NCI-H446 treated with DMSO at 0.1 percent for 48 hours (cell line): Measurements from ENCODE around the gene HRG.
"Not testable (repeated sequence)": the region's sequence is repeated elsewhere in the genome, so short reads cannot be mapped to it uniquely, and the experiment has no call there.

ENCODE experiments used
- DNase-seq: peaks from one replicate; lab custom pipeline; 2025; lab: John Stamatoyannopoulos, UW

Gene HRG

DNA sequence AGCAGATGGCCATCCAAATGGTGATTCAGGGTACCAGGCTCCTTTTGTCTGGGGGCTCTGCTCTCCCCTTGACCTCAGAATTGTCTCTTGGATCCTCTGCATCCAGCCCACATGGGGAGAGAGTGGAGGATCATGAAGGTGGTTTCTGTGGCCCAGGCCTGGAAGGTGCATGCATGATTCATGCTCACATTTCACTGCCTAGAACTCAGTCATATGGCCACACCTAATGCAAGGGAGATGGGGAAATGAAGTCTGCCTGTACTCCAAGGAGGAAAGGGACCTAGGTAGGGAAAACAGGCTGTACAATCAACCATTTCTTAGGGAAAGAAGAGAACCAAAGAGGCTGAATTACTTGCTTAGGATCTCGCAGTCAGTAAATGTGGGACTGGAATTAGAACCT is 15.1 kb downstream of the HRG start:
- no peak for DNase-seq

DNA sequence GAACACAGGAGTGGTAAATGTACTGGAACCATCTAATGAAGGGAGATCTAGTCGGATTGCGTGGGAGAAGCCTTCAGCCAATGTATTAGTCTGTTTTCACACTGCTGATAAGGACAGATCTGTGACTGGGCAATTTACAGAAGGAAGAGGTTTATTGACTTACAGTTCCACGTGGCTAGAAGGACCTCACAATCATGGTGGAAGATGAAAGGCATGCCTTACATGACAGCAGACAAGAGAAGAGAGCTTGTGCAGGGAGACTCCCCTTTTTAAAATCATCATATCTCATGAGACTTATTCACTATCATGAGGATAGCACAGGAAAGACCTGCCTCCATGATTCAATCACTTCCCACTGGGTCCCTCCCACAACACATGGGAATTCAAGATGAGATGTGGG is 17.0 kb downstream of the HRG start:
- no peak for DNase-seq

DNA sequence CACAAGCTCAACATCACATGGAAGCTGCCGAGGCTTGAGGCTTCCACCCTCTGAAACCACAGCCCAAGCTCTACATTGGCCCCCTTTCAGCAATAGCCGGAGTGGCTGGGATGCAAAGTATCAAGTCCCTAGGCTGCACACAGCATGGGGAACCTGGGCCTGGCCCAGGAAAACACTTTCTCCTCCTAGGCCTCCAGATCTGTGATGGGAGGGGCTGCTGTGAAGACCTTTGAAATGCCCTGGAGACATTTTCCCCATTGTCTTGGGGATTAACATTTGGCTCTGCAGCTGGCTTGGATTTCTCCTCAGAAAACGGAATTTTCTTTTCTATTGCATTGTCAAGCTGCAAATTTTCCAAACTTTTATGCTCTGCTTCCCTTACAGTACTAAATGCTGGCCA is 18.2 kb downstream of the HRG start:
- no peak for DNase-seq

DNA sequence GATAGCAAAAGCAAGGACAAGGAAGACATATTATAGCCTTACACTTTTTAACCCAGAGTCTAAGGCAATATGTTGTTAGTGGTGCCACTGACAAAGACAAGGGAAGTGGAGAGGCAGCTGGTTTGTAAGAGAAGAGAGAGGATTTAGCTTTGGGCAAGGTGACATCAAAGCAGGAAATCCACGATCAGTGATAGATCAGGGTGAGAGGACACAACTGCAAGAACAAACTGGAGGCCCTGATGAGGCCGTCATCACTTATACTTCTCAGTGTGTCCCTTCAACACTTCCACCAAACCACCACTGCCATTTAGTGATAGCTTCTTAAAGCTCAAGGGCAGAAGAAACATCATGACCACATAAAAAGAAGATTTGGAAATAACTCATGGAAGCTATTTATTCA is 20.7 kb downstream of the HRG start:
- DNase-seq = not testable (repeated sequence)

DNA sequence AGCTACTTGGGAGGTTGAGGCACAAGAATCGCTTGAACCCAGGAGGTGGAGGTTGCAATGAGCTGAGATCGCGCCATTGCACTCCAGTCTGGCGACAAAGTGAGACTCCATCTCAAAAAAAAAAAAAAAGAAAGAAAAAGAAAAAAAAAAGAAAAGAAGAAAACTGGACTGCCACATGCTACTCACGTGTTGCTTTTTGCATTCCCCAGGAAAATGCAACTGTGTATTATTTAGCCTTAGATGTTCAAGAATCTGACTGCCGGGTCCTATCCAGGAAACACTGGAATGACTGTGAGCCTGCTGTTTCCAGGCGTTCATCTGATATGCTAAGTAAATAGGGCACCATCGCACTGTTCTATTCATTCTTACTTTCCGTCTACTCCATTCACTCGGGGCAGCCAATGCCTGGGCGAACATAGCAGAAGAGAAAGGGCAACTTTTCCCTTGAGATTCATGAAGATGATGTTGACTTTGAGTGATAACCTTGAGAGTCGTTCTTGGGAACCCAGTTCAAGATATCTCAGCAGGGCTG is 21.4 kb downstream of the HRG start:
- no peak for DNase-seq

DNA sequence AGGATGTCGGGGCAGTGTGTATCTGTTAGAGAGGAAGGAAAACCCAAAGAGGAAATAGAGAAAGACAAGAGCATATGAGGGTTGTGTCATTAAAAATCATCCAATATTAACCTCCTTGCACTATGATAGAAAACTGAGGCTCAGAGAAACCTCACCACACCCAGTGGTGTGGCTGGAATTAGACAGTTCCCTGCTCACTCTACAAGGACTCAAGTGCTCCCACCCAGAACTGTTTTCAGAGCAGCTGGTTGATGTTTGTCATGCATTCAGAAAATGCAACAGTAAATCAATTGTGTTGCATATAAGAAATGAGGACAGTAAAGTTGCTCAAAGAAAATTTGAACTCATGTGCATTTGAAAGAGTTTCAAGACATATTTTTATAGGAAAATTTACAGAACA is 24.5 kb downstream of the HRG start:
- DNase-seq = not testable (repeated sequence)

DNA sequence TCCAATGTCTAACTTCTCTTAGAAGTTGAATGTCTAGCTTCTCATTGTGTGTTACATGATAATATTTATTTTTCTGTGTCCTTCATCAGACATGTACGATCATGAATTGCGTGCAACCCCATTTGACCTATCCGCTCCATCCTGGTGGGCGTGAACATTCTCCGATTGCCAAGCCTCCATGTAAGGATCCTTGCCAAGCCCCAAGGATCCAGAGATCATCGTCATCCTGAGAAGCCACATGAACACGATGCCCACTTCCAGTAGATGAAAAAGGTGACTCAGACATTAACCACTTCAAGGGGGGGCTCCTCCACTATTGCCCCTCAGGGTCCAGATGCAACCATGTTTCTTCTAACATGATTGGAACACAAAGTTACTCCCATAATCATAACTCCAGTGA is 25.9 kb downstream of the HRG start:
- DNase-seq = no peak

DNA sequence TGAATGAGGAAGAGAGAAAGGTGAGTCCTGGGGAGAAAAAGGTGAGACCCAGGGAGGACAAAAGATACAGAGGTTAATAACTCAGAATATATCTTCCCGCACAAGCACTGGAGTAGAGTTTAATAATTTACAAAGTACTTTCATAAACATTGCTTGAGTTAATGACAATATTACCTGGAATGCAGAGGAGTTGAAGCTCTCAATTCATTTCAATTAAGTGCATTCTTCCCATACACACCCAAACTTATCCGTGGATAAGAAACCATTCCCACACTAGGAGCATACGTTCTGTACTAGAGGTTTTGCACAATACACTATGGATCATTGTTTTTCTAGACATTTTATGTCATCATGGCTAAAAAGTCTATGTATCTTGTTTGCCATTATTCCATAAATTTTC is 28.0 kb downstream of the HRG start:
- DNase-seq = no peak

DNA sequence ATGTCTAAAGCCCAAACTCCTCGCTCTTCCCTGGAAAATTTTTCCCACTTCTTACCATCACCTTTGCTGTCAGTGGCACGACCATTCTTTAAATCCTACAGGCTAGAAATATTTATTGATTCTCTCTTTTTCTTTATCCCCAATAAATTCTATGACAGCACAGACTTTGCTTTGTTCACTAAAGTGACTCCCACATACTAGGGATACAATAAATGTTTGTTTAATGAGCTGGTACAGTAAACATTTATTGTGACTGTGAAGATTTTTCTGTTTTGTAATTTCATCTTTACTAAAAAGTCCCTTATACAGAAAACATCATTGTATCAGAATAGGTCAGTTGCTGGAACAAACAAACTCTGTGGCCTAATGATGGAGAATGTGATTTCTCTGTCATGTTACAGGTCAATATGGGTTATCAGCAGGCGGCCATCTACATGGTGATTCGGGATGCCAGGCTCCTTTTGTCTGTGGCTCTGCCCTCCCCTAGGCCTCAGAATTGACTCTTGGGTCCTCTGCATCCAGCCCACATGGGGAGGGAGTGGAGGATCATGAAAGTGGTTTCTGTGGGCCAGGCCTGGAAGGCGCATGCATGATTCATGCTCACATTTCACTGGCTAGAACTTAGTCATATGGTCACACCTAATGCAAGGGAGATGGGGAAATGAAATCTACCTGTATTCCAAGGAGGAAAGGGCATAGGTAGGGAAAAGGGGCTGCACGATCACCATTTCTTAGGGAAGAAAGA is 28.6 kb downstream of the HRG start:
- DNase-seq = no peak

DNA sequence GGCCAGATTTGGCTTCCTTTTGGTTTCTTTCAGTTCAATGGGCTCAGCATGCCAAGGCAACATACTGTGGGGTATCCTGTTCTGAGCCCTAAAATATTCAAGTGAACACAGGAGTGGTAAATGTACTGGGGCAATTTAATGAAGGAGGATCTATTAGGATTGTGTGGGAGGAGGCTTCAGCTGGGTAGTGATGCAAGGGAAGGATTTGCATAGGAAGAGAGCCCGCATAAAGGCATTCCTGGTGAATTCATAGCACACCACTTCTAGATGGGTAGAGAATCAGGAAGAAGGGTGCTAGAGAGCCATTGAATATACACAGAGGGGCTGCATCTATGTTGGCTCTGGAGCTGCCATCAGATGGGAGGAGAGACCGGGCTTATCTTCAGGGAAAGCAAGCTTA is 30.7 kb downstream of the HRG start:
- DNase-seq = no peak

DNA sequence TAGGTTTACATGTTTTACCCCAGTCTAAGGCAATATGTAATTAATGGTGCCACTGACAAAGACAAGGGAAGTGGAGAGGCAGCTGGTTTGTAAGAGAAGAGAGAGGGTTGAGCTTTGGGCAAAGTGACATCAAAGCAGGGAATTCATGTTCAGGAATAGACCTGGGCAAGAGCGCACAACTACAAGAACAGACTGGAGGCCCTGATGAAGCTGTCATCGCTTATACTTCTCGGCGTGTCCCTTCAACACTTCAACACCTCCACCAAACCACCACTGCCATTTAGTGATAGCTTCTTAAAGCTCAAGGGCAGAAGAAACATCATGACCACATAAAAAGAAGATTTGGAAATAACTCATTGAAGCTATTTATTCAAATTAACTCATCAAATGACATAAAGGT is 31.7 kb downstream of the HRG start:
- no peak for DNase-seq

DNA sequence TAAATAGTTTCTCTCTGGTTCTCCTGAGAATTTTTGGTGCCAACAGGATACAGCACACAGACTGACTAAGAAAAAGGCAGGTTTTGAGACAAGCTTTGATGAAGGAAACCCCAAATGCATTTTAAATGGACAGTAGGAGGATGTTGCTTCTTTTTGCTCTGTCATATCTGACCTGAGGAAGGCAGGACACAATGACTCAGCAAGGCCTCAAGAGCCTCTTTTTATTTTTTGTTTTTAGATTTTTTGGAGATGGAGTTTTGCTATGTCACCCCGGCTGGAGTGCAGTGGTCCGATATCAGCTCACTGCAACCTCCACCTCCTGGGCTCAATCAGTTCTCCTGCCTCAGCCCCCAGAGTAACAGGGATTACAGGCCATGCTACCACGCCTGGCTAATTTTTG is 34.5 kb downstream of the HRG start:
- no peak for DNase-seq

DNA sequence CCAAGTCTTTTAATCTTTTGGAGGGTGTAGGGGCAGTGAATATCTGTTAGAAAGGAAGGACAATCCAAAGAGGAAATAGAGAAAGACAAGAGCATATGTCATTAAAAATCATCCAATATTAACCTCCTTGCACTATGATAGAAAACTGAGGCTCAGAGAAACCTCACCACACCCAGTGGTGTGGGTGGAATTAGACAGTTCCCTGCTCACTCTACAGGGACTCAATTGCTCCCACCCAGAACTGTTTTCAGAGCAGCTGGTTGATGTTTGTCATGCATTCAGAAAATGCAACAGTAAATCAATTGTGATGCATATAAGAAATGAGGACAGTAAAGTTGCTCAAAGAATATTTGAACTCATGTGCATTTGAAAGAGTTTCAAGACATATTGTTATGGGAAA is 36.6 kb downstream of the HRG start:
- not testable (repeated sequence) for DNase-seq

DNA sequence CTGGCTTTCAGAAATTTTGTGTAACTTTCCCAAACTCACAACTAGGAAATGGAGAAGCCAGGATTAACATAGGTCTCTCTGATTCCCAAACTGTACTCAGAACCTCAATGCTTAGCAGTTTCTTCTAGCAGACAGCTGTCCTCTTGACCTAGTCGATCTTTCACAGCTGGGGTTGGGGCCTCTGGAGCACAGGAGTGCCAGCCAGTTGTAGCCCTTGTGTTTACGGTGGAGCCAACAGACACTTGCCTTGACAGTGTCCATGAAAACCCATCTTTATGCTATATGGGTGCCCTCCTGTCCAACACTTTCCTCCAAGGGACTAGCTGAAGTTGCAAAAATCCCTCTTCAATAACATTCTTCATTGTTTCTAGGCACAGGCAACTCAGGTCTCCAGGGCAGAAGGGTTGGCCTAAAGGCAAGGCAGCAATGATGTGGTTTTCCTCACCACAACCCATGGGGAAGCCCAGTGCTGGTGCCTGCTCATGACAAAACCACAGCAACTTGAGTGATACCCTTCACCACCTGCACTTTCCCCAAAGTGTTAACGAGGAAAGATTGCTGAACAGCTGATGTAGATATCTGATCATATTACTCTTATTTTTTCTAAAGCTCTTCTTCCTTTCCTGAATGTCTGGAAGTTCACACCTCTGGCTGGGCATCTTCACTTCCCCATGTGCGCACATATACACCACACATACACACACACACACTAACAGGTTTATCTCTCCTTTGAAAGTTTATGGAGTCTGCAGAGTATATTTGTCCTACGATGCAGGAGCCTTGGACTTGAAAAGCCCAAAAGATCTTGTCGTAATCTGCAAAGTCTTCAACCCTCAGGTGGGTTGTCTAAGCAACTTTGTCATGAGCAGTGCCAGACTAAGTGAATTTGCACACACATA is 40.3 kb downstream of the HRG start:
- DNase-seq = no peak

DNA sequence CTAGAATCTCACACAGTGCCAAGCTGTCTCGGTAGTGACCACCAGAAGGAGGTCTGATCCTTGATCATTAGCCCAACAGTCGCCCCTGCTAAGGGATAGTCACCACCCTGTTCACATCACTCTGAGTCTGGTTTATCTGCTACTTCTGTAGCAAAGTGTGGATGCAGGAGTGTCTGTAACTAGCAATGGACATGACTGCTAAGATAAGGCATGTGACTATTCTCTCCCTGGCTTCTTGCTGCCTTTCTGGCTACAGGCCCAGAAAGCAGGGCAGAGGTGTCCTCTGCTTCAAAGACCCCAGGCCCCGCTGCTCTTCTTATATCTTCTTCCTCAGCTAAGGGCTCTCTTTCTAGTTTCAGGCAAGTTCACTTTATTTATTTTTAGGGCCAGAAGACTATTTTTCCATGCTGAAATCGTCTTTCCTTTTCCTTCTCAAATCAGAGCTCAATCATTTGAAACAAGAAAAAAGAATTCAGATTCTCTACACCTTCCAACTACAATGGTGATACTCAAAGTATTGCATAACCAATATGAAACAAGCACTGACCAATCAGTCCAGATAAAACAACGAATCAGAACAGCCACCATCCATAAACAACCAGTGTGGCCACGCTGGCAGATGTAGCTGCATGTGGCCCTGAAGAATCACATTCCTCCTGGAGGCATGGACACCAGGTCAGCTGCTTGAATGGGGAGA is 43.3 kb downstream of the HRG start:
- no peak for DNase-seq

DNA sequence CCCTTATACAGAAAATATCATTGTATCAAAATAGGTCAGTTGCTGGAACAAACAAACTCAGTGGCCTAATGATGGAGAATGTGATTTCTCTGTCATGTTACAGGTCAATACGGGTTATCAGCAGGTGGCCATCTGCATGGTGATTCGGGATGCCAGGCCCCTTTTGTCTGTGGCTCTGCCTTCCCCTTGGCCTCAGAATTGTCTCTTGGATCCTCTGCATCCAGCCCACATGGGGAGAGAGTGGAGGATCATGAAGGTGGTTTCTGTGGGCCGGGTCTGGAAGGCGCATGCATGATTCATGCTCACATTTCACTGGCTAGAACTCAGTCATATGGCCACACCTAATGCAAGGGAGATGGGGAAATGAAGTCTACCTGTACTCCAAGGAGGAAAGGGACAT is 44.9 kb downstream of the HRG start:
- DNase-seq = not testable (repeated sequence)

DNA sequence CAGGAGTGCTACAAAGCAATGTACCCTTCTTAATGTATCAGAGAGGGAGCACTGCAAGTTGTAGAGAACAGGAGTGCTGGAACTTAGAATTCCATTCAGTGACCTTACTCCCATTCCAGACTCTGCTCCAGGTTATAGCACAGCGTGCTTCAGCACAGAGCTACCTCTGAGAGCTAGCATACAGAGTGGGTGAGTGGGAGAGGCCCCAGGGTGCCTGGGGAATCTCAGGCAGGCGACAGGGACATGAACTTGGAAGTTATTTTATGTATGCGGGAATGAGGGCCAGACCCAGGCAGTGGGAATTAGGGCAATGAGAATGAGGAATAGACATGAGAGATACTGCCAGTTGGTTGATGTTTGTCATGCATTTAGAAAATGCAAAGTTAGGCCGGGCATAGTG is 47.7 kb downstream of the HRG start:
- DNase-seq = no peak

DNA sequence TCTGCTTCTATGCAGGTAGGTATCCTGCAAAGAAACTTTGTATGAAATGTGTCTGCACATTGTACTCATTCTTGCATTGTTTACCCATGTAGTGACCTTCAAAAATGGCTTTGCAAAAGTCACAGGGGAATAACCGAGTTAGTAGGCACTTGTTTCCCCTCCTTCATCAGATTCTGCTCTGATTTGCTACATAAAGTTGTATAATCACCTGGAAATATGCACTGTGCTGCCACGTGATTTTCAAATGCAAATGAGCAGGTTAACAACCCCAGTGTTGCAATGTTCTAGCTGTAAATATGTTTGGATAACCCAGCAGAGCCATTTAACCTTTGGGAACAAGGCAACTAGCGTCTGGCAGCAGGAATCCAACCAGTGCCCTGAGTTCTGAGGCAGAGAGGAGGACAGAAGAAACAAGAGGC is 51.2 kb downstream of the HRG start, which contains the start of gene KNG1:
TSS of gene KNG1 (plus strand) at position 321 of the 419 bp plus-strand sequence. CDS start 184 bp downstream, outside the sequence.
- DNase-seq = no peak

DNA sequence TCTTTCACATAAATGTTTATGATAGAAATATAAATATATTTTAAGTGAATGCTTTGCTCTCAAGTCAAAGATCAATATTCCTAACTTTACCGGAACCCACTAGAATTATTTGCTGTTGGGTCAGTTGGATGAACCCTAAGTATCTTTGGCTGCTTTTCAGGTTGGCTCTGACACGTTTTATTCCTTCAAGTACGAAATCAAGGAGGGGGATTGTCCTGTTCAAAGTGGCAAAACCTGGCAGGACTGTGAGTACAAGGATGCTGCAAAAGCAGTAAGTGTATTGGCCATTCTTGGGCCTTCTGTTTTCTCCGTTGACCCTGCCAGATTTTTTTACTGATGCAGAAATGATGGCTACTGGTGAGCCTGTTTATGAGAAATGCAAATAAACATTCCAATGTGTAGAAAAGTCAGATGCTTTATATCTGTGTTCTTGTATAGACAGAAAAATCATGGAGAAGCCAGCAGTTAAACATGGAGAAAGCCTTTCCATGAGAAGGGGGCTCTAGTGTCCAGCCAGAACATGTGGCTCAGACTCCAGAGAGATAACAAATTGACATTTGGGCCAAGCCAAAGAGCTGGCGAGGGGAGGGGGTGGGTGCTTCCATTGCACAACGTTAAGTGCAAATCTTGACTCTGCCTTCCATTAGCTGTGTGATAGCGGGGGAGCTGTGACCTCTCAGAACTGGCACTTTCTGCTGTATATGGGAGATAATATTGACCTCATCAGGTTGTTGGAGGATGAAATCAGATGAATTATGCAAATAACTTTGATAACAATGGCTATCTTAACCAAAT is 54.3 kb downstream of the HRG start:
- no peak for DNase-seq

DNA sequence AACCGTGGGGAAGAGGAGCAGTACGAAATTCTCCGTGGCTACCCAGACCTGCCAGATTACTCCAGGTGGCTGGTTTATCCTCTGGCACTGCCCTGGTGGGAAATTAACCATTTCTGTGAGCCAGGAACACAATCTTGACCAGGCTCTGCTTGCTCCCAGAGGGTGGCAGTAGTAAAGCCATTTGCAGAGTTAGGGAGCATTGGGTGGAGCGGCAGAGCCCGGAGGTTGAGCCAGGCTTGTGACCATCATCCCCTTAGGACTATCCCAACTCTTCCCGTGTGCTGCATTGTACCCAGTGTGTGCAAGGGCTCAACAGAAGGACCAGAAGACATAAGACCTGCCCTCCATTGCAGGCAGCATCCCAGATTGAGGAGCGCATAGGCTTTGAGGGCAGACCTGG is 56.6 kb downstream of the HRG start:
- no peak for DNase-seq

DNA sequence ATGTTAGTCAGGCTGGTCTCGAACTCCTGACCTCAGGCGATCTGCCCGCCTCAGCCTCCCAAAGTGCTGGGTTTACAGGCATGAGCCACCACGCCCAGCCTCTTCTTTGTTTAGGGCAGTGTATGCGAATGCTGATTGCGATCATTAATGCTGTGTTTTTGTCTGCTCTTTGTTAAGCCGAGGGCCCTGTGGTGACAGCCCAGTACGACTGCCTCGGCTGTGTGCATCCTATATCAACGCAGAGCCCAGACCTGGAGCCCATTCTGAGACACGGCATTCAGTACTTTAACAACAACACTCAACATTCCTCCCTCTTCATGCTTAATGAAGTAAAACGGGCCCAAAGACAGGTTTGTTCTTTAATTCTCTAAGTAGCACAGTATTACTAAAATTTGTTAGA is 59.1 kb downstream of the HRG start:
- no peak for DNase-seq
